NCI-H1436 treated with DMSO at 0.1 percent for 48 hours (cell line): ENCODE measurements around the gene AIPL1.

Experiments
- DNase-seq: peaks from one replicate; lab custom pipeline; 2025; lab: John Stamatoyannopoulos, UW

AIPL1 gene

DNA sequence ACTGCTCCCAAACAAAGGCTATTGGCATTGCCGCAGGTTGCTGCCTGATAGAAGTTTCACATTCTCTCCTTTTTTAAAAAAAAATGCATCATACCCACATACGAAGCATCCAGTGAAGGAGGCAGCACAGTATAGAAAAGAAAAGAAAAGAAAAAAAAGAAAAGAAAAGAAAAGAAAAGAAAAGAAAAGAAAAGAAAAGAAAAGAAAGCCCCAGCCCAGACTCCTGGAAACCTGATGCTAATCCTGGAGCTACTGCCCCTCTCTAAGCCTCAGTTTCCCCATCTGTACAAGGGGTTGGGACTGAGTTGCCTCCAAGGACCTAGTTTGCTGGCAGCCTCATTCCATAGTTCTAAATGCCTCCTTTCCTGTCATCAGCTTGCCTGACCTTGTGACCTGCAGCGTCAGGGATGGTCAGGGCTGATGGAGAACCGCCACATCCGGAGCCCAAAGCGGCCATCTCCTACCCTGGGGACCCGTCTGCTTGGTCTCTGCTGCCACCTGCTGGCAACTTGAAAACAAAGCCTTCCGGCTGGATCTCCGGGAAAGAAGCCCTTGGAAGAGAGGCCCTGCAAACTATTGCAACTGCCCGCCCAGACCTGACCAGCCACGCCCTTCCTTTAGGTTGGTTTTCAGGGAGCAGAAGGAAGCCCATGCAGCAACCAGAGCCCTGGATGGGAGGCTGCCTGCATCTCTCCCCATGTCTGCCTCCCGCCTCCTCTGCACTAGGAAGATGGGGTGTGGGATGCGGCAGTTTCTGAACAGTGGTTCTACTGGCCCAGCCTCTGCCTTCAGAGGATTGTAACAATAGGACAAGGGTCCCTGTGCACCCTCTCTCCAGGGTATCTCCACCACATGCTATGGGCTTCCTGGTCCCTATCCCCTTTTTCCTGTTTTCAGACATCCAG is 13.0 kb downstream of the AIPL1 start:
- no peak for DNase-seq

DNA sequence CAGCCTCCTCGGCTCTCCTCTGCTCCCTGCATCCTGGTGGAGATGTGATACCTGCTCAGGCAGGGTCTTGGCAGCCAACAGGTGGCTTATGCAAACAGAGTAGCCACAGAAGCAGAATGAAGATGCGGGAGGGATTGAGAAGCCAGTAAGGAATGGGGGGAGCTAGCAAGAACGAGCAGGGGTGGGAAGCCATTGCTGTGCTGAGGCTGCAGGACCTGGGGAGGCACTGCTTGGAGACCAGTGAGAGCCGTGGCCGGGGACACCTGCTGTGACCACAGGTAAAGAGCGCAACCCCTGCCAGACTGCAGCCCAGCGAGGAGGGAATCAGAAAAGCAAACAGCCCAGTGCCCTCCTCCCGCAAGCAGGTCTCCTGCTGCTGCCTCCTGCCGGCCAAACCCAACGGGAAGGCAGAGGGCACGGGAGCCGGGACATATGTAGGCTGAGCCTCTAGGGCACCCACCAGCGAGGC is 14.7 kb downstream of the AIPL1 start:
- no peak for DNase-seq

DNA sequence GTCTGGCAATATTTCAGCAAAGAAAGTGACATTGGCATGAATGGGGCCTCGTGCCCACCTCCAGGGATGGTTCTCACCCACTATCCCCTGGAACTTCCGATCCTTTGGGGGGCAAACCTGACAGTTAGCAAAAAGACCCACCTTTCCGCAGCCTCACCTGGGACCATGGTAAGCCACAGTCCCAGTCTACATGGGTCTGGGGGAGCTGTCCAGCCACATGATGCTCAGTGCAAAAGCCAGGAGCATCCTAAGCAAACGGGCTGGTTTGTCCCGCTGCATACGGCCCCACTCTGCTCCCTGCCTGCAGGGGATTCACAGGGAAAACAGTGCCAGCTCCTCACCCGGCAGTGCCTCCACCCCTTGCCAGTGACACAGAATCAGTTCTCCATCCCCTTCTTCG is 19.3 kb downstream of the AIPL1 start:
- no peak for DNase-seq

DNA sequence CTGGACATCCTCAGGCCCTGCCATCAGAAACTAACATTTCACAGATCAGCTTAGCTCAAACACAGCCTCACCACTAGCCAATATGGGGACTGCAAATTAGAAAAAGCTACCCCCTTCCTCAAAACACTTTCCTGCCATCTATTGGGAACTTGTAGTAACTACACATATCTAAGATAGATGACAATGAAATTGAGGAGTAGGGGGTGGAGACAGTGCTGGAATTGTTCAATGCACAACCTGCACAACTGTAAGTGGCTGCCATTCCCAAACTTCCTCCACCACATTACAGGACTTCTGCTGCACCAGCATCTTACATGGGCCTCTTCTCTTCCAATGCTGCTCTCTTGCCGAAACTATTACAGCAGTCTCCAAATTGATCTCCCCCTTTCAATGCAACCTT is 21.9 kb downstream of the AIPL1 start:
- DNase-seq = peak; percentile 8

DNA sequence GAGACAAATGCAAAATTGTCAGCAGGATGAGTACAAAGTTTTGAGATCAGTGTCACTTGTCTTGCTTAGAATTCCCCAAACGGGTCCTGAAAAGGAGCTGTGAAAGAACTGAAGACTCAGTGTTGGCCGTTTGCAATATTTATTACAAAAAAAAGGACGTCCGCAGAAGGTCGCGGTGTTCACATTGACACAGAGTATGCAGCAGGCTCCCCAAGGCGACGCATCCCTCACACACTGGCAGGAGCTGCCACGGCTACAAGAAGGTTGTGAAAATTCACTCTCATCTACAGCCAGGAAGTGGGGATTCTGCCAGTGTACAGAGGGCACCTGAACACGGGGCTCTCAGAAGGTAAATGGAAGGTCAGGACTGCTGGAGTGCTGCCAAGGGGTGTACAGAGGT is 26.2 kb downstream of the AIPL1 start:
- no peak for DNase-seq

DNA sequence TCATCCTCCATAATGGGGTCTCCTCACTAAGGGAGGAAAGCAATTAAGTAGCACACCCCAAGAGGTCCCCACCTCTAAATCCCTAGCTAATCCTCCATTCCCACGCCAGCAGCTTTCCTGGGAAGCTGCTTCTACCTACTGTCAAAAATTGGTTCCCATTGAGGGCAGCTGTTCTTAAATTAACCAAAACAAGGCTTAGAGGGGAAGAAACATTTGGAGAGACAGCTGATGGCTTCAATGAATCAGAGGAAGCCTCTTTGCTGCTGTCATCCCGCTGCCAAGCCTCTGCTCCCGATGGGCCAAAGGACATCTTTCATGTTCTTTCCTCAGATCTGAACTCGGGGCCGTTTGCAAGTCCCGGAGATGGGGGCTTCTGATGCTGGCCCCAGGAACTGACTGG is 26.6 kb downstream of the AIPL1 start:
- DNase-seq = no peak

DNA sequence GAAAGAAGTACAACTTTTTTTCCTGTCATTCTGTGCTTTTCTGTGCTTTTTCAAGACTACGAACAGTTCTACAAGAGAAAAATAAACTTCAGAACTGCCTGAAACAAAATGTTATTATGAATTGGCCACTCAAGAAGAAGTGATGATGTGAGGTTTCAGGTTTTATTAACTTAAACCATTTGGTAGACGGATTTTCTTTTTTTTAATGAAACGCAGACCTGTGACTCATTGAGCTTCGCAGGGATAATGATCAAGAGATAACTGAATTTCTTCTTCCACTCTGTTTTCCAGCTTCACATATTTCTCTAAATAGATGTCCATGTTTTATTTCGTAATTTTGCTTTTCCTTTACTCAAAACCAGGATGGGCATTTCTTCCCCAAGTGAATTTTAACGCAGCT is 32.7 kb downstream of the AIPL1 start:
- DNase-seq = no peak

DNA sequence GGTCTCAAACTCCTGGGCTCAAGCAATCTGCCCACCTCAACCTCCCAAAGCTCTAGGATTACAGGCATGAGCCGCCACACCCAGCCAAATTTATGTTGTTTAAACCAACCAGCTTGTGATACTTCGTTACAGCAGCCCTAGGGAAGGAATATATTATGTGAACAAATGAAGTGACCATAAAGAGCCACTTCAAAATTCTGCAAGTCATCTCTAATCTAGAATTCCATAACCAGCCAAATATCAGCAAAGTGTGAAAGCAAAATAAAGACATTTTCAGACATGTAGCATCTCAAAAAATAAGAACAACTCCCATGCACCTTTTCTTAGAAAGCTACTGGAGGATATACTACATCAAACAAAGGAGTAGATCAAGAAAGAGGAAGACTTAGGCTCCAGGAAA is 36.0 kb downstream of the AIPL1 start:
- DNase-seq = no peak

DNA sequence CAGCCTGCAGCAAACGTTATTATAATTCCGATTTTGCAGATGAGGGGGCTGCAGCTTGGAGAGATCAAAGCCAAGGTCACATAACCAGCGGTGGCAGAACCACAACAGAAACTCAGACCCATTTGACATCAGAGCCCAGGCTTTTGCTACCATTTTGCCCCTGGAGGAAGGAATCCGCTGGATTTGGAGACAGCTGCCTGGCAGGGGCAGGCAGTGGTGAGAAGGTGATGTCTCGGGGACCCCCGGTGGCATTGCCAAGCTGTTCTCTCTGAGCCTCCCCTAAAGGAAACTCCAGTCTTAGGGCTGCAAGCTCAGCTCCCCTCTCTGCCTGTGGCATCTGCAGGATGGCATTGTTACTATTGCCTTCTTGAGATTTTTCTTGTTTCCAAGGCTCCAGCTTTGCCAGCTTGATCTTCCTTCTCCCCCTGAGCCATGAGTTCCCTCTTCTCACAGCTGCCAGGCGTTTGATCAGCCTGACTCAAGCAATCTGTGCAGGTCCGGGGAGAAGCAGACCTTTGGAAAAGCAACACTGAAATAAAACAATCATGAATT is 40.8 kb downstream of the AIPL1 start:
- no peak for DNase-seq

DNA sequence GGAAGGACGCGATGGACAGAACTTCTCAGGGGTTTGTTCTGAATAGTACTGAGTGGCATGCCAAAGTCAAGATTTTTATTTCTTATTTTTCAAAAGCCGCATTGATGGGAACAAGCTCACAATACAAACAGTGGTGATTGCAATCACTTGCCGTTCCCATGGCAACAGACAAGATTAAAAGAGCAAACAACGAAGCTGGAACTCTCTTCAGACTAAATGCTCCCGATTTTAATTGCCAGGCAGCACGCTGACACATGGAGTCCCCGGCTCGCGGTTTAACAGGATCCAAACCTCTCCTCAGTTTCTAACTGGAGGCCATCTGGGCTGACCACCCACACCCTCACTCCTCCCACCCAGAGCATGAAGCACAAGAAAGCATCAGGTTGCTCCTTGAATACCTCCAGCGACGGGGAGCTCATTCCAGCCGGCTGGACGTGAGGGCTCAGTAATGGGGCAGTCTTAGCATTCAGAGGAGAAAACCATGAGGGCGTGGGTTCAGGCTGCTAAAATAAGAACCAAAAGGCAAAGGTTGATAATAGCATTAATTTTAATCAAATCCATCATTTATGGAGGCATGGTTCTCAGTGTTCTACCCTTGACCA is 41.5 kb downstream of the AIPL1 start:
- DNase-seq = peak; percentile 7

DNA sequence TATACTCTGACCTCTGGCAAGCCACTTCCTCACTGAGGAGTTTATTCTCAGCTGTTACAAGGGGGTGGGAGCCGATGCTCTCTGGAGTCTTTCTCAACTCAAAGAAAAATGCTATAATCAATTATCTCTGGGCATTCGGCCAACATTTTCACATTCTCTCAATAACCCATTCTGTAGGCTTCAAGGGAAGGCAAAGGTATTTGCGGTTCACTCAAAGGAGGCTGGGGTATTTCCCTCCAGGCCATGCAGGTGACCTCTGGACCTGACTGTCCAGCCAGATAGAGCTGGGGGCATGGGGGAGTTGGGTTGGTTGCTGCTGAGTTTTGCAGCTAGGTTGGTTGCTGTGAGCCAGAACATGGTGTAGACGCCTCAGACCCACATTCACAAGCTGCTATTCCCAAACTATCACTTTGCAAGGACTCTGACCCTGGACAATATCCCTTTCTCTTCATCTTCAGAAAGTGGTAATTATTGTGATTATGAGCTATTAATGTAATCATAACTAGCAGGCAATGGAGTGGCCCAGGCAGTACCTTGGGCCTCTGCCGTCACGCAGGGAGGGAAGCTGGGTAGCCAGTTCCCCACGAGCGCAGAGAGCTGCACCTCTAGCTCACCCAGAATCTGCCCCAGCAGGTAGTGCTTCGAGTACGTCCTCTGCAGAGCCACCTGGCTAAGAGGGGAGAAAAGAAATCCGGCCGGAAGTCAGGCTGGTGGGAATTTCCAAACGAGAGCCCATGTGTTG is 42.1 kb downstream of the AIPL1 start:
- peak; percentile 36 for DNase-seq

DNA sequence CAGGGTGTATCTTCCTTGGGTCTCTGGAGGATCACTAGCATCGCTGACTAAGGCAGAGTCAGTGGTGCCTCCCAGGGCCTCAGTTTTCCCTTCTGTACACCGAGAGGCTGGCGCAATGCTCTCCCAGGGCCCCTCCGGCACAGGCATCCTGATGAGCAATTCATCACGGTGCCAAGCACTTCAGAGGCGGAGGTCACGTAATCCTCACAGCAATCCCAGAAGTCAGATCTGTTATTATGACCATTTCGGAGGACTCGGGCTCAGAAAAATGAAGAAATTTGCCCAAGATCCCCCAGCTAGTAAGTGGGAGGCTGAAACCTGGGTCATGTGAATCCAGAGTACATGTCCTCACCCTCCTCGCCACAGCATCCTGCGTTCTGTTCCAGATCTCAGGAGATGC is 46.5 kb downstream of the AIPL1 start:
- DNase-seq = no peak

DNA sequence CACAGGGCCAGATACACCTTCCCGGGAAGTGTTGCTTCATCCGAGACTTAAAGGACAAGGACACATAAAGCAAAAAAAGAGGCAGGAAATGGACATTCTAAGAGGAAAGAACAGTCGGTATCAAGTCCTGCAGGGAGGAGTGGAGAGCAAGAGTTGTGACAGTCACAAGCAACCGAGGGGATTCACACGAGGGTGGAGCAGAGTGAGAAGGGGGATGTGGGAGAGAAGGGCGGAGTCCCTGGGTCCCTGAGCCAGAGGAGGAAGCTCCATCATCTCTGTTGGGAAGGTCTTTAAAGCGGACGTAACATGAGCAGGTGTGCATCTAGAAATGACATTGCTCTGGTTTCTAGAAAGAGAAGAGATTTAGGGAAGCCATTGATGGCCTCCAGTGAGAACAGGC is 47.1 kb downstream of the AIPL1 start:
- no peak for DNase-seq

DNA sequence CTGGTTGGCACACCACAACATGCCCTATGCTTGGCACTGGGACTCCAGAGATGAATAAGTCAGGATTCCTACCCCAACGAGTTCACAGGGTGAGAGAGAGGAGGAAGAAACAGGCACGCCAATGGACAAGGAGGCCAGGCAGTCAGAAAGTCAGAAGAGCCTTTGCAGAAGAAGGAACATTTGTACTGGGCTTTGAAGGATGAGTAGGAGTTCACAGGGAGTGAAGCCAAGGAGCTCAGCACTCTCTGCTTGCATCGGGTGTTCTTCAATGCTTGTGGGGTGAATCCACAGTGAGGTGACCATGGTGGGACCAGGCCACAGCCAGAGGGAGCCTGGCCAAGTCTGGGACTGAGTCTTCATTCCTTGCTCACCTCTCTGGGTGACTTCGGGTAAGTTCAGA is 47.5 kb downstream of the AIPL1 start:
- DNase-seq = no peak

DNA sequence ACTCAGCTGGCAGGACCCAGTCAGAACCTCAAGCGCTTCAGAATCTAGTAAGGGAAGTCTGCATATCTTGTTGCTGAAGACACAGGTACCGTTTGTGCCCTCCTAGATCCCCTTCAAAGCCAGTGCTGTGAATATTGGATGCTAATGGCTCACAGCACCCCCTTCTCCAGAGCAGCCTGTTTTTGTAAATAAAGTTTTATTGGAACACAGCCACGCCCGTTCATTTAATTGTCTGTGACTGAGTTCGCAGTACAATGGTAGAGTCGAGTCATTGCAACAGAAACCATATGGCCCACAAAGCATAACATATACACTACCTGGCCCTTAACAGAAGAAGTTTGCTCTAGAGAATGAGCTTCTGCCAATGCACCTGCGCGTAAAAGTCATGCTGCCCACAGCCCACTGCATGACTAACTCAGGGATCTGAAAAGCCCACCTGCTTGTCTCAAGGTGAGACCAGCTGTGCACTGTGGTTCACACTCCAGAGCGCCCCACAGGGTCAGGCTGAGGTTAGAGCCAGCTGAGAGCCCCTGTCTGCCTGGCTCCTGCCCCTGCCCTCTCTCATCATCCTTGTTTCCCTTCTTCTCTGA is 48.8 kb downstream of the AIPL1 start:
- DNase-seq = no peak

DNA sequence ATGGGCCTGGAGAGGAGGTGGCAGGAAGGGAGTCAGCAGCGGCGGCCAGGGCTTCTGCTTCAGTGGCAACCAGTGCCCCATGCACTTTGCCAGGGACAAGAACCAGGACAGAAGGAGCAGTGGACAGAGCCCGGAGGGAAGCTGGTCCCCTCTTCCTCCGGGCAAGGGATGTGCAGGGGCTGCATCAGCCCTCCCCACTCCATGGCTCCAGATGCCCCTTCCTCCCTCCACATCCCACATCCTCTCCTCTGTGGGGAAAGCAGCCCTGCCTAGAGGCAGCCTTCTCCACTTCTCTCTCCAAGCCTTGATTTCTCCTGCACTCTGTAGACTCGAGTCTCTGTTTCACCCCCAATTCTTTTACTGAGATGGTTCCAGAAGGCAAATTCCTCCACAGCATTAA is 50.4 kb downstream of the AIPL1 start:
- no peak for DNase-seq

DNA sequence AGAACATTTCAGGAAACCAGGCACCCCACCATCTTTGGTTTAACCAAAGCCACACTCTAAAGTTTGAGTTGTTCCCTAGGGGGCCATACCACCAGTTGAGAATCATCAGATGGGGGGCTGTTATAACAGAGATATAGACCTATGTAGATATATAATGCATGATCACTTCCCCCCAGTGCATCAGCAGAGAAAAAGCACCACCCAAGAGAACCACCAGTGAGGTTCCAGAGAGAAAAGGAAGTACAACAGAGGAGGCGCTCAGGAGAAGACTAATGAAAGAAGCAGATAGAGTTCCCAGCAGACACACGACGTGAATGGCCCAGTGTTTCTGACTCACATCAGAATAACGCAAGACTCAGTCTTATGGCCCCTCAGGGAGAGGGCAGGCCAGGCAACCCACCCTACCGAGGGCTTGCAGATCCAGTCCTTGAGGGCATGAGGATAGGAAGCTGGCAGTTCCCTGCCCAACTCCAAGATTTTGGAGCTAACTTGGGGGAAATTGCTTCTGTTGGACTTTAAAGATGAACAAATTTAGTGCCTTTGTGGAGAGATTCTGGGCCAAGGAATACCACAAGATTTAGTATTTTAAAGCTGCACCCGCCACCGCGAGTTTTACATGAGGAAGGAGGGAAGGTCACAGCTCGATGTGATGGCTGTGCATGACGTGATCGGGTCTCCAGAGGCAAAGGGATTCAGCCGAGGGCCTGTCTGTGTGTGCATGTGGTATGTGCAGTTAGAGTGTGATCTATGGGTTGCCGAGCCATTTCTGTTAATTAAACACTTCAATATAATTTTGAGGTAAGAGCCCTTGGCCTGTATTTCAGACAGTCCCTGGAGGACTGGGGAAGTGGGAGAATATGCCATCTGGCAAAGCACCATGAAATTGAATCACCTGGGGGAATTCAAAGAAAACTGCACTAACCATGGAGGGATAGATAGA is 53.1 kb downstream of the AIPL1 start:
- DNase-seq = peak; percentile 85

DNA sequence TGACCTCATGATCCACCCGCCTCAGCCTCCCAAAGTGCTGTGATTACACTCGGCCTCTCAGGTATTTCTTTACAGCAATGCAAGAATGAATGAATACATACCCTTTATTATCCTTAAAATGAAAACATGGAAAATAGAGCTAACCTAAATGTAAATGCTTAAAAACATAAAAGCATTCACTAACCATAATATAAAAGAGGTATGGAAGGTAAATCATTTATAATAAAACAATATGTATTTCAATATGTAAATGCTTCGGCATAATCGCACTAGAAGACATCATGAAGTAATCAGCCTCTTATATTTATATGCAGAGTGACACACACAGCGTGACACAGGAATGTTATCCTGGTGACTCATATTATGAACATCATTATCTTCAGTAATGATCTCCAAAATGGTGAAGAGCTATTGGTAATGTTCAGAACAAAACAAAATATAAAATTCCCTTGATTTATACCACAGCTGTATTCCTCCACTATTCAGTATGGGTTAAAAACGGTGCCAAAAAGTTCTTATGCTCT is 53.9 kb downstream of the AIPL1 start:
- no peak for DNase-seq

DNA sequence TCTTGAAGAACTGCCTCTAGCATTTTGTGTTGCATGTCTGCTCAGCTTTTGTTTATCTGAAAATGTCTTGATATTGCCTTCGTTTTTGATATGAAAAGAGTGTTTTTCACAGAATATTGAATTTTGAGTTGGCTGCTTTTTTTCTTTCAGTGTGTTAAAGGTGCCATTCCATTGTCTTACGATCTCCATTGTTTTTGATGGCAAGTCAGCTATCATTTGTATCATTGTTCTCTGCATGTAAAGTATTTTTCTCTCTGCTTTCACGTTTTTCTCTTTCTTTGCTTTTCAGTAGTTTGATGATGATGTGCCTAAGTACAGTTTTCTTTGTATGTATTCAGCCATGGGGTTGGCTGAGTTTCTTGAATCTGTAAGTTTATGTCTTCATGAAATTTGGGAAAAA is 57.0 kb downstream of the AIPL1 start:
- no peak for DNase-seq

DNA sequence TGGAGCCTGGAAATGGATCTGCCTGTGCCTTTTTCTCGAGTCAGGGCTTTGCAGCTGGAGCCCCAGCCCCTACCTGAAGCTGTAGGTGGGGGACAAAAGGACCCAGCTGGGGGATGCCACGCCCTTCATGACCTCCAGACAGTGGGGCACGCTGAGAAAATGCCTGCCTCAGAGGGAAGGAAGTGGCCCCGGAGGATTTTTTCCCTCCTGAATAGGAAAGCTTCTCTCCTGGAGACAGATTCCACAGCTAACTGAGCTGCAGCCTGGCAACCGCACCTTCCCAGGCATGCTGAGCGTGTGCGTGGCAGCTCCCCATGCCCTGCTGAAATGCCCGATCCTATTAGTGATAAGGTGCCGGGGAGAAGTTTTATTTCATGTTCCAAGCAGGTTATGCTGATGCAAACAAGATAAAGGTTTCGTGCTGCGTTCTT is 58.0 kb downstream of the AIPL1 start:
- DNase-seq = no peak
